GM23338 (cell line): ENCODE results near the gene TRDN. TPM values are rescaled to one million over a fixed set of nuclear protein-coding genes. Genes with fewer than 3 reads are reported as not detected.
A peak's percentile ranks its signal among the peaks of the same experiment; 100 is the strongest.

Source experiments
- ATAC-seq: fragments of 200-7000 bp; cut with Tn5 transposase; 3 replicates; pipeline ENCODE4 v1.9.1; 2020
- DNase-seq: peaks from one replicate; pipeline ENCODE4 v3.0.0-alpha.2; 2015; ENCODE audit warnings: low spot score
- H2AFZ ChIP-seq: fragments of 200-600 bp; sonication (generic); 2 replicates; pipeline ENCODE4 v1.8.0; 2016; ENCODE audit warnings: antibody characterized with exemption, mild to moderate bottlenecking, moderate library complexity
- H3F3A ChIP-seq: fragments of 200-600 bp; sonication (generic); replicated peaks from 2 replicates; pipeline ENCODE4 v1.8.0; 2017; ENCODE audit warnings: antibody characterized with exemption, mixed run types, low read depth
- H3K27ac ChIP-seq: fragments of 200-600 bp; sonication (generic); 2 replicates; pipeline ENCODE4 v1.6.1; 2016; ENCODE audit warnings: low read depth
- H3K27me3 ChIP-seq: fragments of 200-600 bp; sonication (generic); 2 replicates; pipeline ENCODE4 v1.8.0; 2016; ENCODE audit warnings: mild to moderate bottlenecking, mixed run types, moderate library complexity; ENCODE audit not compliant: insufficient read depth
- H3K36me3 ChIP-seq: fragments of 200-600 bp; sonication (generic); 2 replicates; pipeline ENCODE4 v1.8.0; 2016; ENCODE audit warnings: mild to moderate bottlenecking; ENCODE audit not compliant: insufficient read depth
- H3K4me1 ChIP-seq: fragments of 200-600 bp; sonication (generic); 2 replicates; pipeline ENCODE4 v1.8.0; 2016; ENCODE audit warnings: mild to moderate bottlenecking, moderate library complexity; ENCODE audit not compliant: insufficient read depth
- H3K4me2 ChIP-seq: fragments of 200-600 bp; sonication (generic); 2 replicates; pipeline ENCODE4 v1.7.1; 2017; ENCODE audit warnings: mixed run types
- H3K4me3 ChIP-seq: fragments of 200-600 bp; sonication (generic); 2 replicates; pipeline ENCODE4 v1.6.1; 2016; ENCODE audit warnings: mixed run types
- H3K79me2 ChIP-seq: fragments of 200-600 bp; sonication (generic); replicated peaks from 2 replicates; pipeline ENCODE4 v1.8.0; 2017; ENCODE audit warnings: mild to moderate bottlenecking; ENCODE audit not compliant: insufficient read depth
- H3K9me2 ChIP-seq: fragments of 200-600 bp; sonication (generic); 2 replicates; pipeline ENCODE4 v1.8.0; 2017; ENCODE audit not compliant: insufficient read depth
- H4K20me1 ChIP-seq: fragments of 200-600 bp; sonication (generic); replicated peaks from 2 replicates; pipeline ENCODE4 v1.8.0; 2017; ENCODE audit warnings: mild to moderate bottlenecking; ENCODE audit not compliant: insufficient read depth
- H3K27ac Mint-ChIP-seq: 2 replicates; pipeline ENCODE4 v1.8.0; 2020; ENCODE audit warnings: inconsistent platforms, mild to moderate bottlenecking, moderate library complexity, mixed read lengths
- H3K27me3 Mint-ChIP-seq: 3 replicates; pipeline ENCODE4 v1.8.0; 2022; ENCODE audit warnings: low read depth, mild to moderate bottlenecking, moderate library complexity, mixed read lengths, inconsistent platforms; ENCODE audit not compliant: insufficient read depth, poor library complexity
- H3K36me3 Mint-ChIP-seq: 3 replicates; pipeline ENCODE4 v1.8.0; 2021; ENCODE audit warnings: low read depth, mild to moderate bottlenecking, inconsistent platforms, moderate library complexity, mixed read lengths
- H3K4me1 Mint-ChIP-seq: 3 replicates; pipeline ENCODE4 v1.8.0; 2020; ENCODE audit warnings: mild to moderate bottlenecking, inconsistent platforms, mixed read lengths
- H3K4me3 Mint-ChIP-seq: 3 replicates; pipeline ENCODE4 v1.8.0; 2021; ENCODE audit warnings: moderate library complexity, mild to moderate bottlenecking, inconsistent platforms, mixed read lengths
- H3K9me3 Mint-ChIP-seq: 3 replicates; pipeline ENCODE4 v1.8.0; 2020; ENCODE audit warnings: moderate library complexity, mild to moderate bottlenecking, inconsistent platforms, mixed read lengths
- CREB1 ChIP-seq: fragments of 250-450 bp; sonication (Bioruptor Pico); IDR thresholded peaks from 2 replicates; pipeline ENCODE4 v1.5.0; 2020; ENCODE audit warnings: low read depth, mild to moderate bottlenecking, moderate library complexity
- CTCF ChIP-seq, 2 experiments: fragments of 200-600 bp in 1 of 2; sonication (generic) in 1 of 2; conservative IDR thresholded peaks; 2 replicates each; pipeline versions ENCODE4 v1.5.1 to v1.6.1; 2016 to 2017; ENCODE audit warnings: antibody characterized with exemption in 2 of 2, low read depth in 2 of 2, mild to moderate bottlenecking in 2 of 2, moderate library complexity in 1 of 2
- ETS1 ChIP-seq: IDR thresholded peaks from 2 replicates; pipeline ENCODE4 v1.6.1; 2016; ENCODE audit warnings: antibody characterized with exemption
- EZH2 ChIP-seq: fragments of 200-600 bp; sonication (generic); IDR thresholded peaks from one replicate; pipeline ENCODE4 v1.8.0; 2017; ENCODE audit warnings: antibody characterized with exemption, mild to moderate bottlenecking, low read depth; ENCODE audit not compliant: unreplicated experiment
- EZH2phosphoT487 ChIP-seq: fragments of 200-600 bp; sonication (generic); IDR thresholded peaks from one replicate; pipeline ENCODE4 v1.8.1; 2018; ENCODE audit warnings: antibody characterized with exemption; ENCODE audit not compliant: unreplicated experiment
- JUNB ChIP-seq: IDR thresholded peaks from one replicate; pipeline ENCODE4 v1.6.1; 2016; ENCODE audit warnings: antibody characterized with exemption; ENCODE audit not compliant: unreplicated experiment
- NANOG ChIP-seq: IDR thresholded peaks from 2 replicates; pipeline ENCODE4 v1.6.1; 2016; ENCODE audit warnings: antibody characterized with exemption, borderline replicate concordance
- POLR2AphosphoS5 ChIP-seq: IDR thresholded peaks from 2 replicates; pipeline ENCODE4 v1.6.1; 2016; ENCODE audit warnings: antibody characterized with exemption, low read depth
- REST ChIP-seq: IDR thresholded peaks from one replicate; pipeline ENCODE4 v1.6.1; 2018; ENCODE audit warnings: antibody characterized with exemption; ENCODE audit not compliant: unreplicated experiment
- STAT1 ChIP-seq: IDR thresholded peaks from one replicate; pipeline ENCODE4 v1.6.1; 2016; ENCODE audit warnings: antibody characterized with exemption; ENCODE audit not compliant: unreplicated experiment
- ZNF114 ChIP-seq: fragments of 250-450 bp; sonication (Bioruptor Pico); IDR thresholded peaks from 2 replicates; pipeline ENCODE4 v1.5.0; 2020; ENCODE audit warnings: mild to moderate bottlenecking, moderate library complexity
- ZNF331 ChIP-seq: fragments of 250-450 bp; sonication (Bioruptor Pico); IDR thresholded peaks from 2 replicates; pipeline ENCODE4 v1.5.0; 2020; ENCODE audit warnings: low read depth, mild to moderate bottlenecking, moderate library complexity
- ZNF462 ChIP-seq: fragments of 250-450 bp; sonication (Bioruptor Pico); IDR thresholded peaks from 2 replicates; pipeline ENCODE4 v1.5.0; 2020; ENCODE audit warnings: mild to moderate bottlenecking, moderate library complexity
- polyA plus RNA-seq: library from polyadenylated mRNA; unstranded; fragments of >200 nt; fragmentation: Nextera tagmentation; extraction: Ambion mirVana; gene quantifications from 2 replicates; pipeline ENCODE4 v1.2.1, GENCODE V29; 2016
- total RNA-seq: library from RNA; depleted of rRNA; stranded (reverse); fragments of >200 nt; shearing (Covaris generic); gene quantifications from 2 replicates; pipeline ENCODE4 v1.2.3, GENCODE V29; 2014

The TRDN gene
- total and polyA plus RNA-seq, 2 experiments from 2014 or later: 35.5 to 137 TPM

- no peaks in the 10 kb centered on the region for H4K20me1 ChIP-seq
- ATAC-seq (no peak), DNase-seq (peak; percentile 25)
- peaks cover 21% of the 10 kb centered on the region for H3K9me3 Mint-ChIP-seq
- H2AFZ ChIP-seq: no peak overlapping the region
- H3K4me1 ChIP-seq: peaks cover 34% of the 10 kb centered on the region
- no peaks in the 10 kb centered on the region for H3K36me3 ChIP-seq
- peaks cover 6% of the 10 kb centered on the region for H3K27me3 Mint-ChIP-seq
- peaks cover 33% of the 10 kb centered on the region for H3K4me1 Mint-ChIP-seq
- no peak overlapping the region for H3K4me2 ChIP-seq
- TF ChIP-seq ZNF114 (no peak), REST (no peak), NANOG (no peak), JUNB (no peak), ZNF462 (CRISPR knock-in tag) (no peak), STAT1 (no peak), POLR2AphosphoS5 (no peak), ETS1 (no peak), CREB1 (no peak), EZH2phosphoT487 (no peak), ZNF331 (CRISPR knock-in tag) (no peak), CTCF (conservative IDR thresholded peaks at IDR 0.05; ENCODE audit: low read depth in 2 of 2) (no peak), EZH2 (no peak)
- no peaks in the 10 kb centered on the region for H3K27me3 ChIP-seq
- peak overlapping the region; percentile 95; the same call in 1 of the 2 replicates for H3K27ac ChIP-seq
- H3F3A ChIP-seq: no peaks in the 10 kb centered on the region
- peaks cover 34% of the 10 kb centered on the region for H3K36me3 Mint-ChIP-seq
- no peak overlapping the region for H3K4me3 Mint-ChIP-seq
- H3K4me3 ChIP-seq: no peak overlapping the region
- peaks cover 18% of the 10 kb centered on the region for H3K79me2 ChIP-seq
- no peaks in the 10 kb centered on the region for H3K9me2 ChIP-seq
- no peak overlapping the region for H3K27ac Mint-ChIP-seq
These were observed 46.8 kb downstream of the TRDN start for GRCh38 chr6:123589973-123590372.
